GM18873 (cell line): ENCODE data around the gene MAML1.
"Not testable (repeated sequence)": the region's sequence is repeated elsewhere in the genome, so short reads cannot be mapped to it uniquely, and the experiment has no call there.

ENCODE experiments used
- ATAC-seq: cut with Tn5 transposase; IDR thresholded peaks from one replicate; pipeline ENCODE4 v1.9.1; 2021; ENCODE audit warnings: mild to moderate bottlenecking, moderate library complexity, moderate number of reproducible peaks; ENCODE audit not compliant: unreplicated experiment, low FRiP score

The MAML1 gene

GRCh38 chr5:179789278-179789677, 56.7 kb downstream of the MAML1 start:
- not testable (repeated sequence) for ATAC-seq

- no peak for ATAC-seq
Measured at GRCh38 chr5:179791881-179792611, 59.4 kb downstream of the MAML1 start.

- ATAC-seq: no peak
Measured at GRCh38 chr5:179792612-179793467, 60.2 kb downstream of the MAML1 start.

DNA sequence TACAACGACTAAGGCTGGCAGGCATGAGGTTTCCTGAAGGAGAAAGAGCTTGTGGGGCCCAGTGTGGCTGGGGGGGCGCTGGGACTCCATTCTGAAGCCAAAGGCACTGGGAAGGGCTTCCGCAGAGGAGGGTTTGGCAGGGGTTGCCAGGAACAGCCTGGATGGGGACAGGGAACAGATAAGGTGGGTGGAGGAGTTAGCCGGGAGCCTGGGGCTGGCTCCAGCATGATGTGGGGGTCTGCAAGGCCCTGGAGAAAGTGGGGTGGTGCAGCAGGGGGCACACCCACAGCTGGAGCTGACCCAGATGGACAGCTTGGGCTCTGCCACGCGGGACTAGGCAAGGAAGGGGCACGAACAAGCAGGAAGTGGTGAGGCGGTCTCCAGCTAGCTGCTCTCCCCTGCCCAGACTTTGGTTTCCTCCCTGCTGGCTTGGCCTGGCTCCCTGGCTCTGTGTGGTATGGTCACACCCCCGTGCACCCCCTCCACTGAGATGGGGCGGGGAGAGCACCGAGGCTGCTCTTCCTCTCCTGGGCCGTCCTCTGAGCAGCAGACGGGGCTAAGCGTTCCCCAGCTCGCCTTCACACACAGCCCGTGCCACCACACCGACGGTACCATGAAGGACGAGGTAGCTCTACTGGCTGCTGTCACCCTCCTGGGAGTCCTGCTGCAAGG, 61.0 kb downstream of the MAML1 start, which contains the start of gene LTC4S:
TSS of gene LTC4S (plus strand) at position 519 of the 672 bp plus-strand sequence. CDS start at position 614, 95 bp downstream.
- ATAC-seq: no peak

DNA sequence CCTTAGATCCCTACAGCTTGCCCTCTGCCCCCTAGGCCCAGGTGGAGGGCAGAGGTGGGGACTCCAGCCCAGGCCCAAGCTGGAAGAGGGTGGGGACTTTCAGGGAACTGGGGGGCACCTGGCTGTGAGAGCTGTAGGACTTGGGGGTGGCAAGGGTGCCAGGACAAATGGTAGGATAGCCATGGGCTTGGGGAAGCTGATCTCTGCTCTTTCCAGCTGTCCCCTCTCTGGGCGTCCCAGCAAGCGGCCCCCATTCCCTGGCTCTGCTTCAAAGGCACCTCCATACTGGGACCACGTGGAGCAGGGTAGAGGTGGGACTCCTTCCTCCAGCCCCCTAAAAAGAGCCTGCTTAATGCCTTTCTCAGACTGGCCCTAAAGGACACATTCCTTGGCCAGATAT, 61.5 kb downstream of the MAML1 start:
- no peak for ATAC-seq

DNA sequence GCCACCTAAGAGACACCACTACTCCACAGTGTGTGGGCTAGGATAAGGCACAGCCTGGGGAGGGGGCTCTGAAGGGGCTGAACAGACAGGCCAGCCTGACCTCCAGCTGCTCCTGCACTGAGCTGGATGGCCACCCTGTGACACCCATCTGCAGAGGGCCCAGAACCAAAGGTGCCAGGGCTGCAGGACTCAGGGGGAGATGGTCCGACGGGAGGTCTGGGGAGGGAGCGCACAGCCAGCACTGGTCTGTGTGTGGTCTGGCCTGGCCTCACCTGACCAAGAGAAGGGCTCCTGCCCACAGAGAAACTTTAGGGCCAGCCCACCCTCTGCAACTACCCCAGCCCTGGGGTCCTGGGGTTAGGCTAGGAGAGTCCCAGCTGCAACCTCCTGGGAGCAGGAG, 62.0 kb downstream of the MAML1 start:
- no peak for ATAC-seq

DNA sequence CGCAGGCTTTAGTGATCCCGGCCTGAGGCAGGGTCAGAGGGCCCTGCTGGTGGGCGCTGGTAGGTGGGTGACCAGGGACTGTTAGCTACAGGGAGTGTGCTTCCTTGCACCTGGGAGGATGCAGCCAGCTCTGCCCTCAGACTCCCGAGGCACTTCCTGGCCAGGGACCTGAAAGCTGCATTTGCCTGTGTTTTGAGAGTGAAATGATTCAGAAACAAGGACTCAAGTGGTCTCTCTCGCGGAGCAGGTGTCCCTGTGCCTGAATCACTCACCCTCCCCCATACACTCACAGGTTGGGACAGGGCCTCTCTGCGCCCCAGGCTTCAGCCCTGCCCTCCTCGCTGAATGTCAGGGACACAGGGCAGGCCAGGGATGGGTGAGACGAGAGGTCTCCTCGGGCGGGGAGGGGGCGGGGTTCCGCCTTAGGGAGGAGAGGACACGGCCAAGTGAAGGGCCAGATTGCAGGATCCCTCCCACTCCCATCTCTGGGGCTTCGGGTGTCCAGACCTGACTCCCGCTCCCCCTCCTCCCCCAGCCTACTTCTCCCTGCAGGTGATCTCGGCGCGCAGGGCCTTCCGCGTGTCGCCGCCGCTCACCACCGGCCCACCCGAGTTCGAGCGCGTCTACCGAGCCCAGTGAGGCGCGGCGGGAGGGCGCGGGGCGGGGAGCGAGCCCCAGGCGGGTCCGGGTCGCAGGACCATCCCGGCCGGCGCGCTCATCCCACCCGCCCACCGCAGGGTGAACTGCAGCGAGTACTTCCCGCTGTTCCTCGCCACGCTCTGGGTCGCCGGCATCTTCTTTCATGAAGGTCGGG, 62.6 kb downstream of the MAML1 start:
- no peak for ATAC-seq

- peak; percentile 66 for ATAC-seq
Measured at GRCh38 chr5:179795863-179796833, 63.5 kb downstream of the MAML1 start.

- ATAC-seq: no peak
Measured at GRCh38 chr5:179796877-179797608, 64.4 kb downstream of the MAML1 start.

GRCh38 chr5:179797741-179798140, 65.1 kb downstream of the MAML1 start:
- ATAC-seq: no peak

- no peak for ATAC-seq
Measured at GRCh38 chr5:179798144-179798770, 65.6 kb downstream of the MAML1 start.

DNA sequence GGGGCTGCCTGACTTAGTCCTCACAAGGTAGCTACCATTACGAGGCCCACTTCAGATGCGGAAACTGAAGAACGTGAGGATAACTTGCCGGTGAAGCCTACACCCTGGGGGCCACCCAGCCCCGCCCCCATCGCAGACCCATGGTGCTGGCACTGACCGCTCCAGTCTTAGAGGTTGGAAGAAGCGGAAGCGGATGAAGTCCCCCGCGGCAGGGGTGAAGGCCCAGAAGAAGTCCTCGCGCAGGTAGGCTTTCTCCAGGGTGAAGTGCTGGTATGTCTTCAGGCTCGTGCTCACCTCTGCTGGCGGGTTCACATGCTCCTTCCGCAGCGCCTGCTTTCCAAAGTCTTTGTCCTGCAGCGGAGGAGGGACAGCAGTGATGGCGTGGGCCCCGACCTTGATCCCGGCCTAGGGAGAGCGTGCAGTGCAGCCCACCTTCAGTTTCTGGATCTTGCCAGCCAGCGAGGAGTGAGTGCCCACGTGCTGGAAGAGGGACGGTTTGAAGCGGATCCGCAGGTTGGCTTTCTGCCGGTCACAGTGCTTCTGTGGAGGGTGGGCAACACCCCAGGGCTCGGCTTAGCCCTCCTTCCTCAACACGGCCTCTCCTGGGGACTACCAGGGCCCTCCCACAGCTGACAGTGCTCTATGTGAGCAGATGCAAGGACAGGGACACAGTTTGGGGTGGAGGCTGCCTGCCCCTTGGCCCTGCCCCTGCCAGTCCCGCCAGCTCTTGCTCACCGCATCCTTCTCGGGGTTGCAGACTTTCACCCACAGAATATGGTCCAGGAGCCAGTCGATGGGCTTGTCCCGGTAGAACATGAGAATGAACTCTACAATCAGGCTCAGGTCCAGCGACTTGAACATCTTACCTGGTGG, 66.4 kb downstream of the MAML1 start:
- ATAC-seq: no peak

GRCh38 chr5:179799644-179799973, 67.0 kb downstream of the MAML1 start:
- ATAC-seq: no peak

DNA sequence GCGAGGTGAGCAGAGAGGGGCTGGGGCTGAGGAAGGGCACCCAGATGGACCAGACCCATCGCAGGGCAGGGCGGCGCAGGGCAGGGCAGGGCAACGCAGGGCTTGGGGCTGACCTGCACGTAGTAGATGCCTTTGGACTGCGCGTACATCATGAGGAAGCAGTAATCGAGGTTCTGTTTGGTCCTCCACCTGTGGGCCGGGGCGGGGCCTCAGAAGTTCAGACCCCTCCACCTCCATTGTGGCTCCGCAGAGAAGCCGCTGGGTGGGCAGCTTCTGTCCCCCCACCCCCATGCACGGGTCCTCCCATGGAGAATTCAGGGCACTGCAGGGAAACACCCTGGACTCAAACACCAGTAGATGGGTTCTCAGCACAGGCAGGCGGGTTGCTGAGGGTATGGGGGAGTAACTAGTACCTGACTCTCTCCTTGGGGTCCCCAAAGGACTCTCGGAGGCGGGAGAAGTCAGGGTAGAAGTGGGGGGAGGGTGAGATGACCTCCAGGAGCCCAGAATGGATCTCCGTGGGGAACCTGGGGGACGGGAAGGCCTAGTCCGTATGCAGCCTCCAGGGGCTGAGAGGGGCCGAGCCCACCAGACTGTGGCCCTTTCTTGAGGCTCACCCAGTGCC, 67.6 kb downstream of the MAML1 start:
- no peak for ATAC-seq

DNA sequence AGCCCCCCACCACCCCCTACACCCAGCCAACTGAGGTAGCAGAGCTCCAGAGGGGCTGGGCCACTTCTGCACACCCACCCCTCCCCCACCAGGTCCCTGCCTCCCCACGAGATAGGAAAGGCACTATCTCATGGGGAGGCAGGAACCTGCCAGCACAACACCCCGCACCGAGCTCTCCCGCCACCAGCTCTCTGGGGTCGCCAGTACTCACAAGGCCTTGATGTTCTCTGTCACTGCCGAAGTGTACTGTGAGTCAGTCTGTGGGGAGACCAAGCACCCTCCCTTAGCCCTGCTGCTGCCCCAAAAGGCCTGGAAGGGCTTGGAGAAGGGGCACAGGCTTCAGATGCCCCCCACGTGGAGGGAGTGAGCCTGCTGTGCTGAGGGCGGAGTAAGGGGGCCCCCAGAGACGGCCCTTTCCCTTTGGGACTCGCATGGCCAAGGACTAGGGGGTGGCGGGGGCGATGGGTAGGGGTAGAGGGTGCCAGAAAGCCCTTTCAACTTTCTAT, 68.1 kb downstream of the MAML1 start:
- no peak for ATAC-seq
